NB4 (cell line): ENCODE data around the gene MOGAT3.

Source experiments
- POLR2A ChIP-seq: IDR thresholded peaks from 2 replicates; pipeline ENCODE4 v1.6.1; 2011; ENCODE audit warnings: mild to moderate bottlenecking; ENCODE audit not compliant: insufficient read length; ENCODE audit errors: extremely low read depth
- TF ChIP-seq, protein P1 (sequence below): IDR thresholded peaks from one replicate; pipeline ENCODE4 v1.5.1; 2012; ENCODE audit warnings: low read depth, low read length

DNA sequence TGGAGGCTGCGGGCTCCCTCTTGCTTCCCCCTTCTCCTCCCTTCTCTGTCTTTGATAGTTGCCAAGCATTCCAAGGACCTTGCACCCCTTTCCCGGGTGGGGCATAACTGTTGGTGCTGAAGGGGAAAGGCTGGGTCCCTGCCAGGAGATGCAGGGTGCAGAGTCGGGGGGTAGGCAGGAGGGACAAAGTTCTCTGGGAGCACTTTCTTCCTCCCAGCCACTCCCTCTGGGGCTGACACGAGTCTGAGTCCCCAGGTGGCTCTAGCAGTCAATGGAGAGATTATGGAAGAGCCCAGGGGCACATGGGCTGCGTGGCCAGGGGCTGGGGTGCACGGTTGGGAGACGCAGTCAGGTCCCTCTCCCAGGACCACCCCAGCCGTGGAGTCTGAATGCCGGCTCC, 34.7 kb upstream of the MOGAT3 start:
- no peak for TF ChIP-seq POLR2A
- TF ChIP-seq, protein P1, sequence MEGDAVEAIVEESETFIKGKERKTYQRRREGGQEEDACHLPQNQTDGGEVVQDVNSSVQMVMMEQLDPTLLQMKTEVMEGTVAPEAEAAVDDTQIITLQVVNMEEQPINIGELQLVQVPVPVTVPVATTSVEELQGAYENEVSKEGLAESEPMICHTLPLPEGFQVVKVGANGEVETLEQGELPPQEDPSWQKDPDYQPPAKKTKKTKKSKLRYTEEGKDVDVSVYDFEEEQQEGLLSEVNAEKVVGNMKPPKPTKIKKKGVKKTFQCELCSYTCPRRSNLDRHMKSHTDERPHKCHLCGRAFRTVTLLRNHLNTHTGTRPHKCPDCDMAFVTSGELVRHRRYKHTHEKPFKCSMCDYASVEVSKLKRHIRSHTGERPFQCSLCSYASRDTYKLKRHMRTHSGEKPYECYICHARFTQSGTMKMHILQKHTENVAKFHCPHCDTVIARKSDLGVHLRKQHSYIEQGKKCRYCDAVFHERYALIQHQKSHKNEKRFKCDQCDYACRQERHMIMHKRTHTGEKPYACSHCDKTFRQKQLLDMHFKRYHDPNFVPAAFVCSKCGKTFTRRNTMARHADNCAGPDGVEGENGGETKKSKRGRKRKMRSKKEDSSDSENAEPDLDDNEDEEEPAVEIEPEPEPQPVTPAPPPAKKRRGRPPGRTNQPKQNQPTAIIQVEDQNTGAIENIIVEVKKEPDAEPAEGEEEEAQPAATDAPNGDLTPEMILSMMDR = no peak
